Activated naive CD4-positive, alpha-beta T cell (primary cell): ENCODE results near the gene NSMCE1.

ENCODE experiments used
- DNase-seq, 4 experiments: peaks; one replicate each; lab custom pipeline; 2025; lab: John Stamatoyannopoulos, UW

Gene NSMCE1

GRCh38 chr16:27191352-27191924 is 77.1 kb downstream of the NSMCE1 start:
- no peak for DNase-seq

- no peak for DNase-seq
Measured at GRCh38 chr16:27190316-27190871, 78.2 kb downstream of the NSMCE1 start.

- no peak for DNase-seq
Measured at GRCh38 chr16:27189335-27189972, 79.1 kb downstream of the NSMCE1 start.

- no peak for DNase-seq
Measured at GRCh38 chr16:27188633-27189032, 79.9 kb downstream of the NSMCE1 start.

GRCh38 chr16:27185776-27186130 is 82.8 kb downstream of the NSMCE1 start:
- DNase-seq, result no peak

GRCh38 chr16:27182906-27183405 is 85.6 kb downstream of the NSMCE1 start:
- no peak for DNase-seq

- no peak for DNase-seq
Measured at GRCh38 chr16:27181019-27181790, 87.4 kb downstream of the NSMCE1 start.

GRCh38 chr16:27179500-27180072 is 89.0 kb downstream of the NSMCE1 start:
- DNase-seq, result peak; percentile 21 to 81 (median 64)

GRCh38 chr16:27177031-27177774 is 91.4 kb downstream of the NSMCE1 start:
- DNase-seq, result no peak

GRCh38 chr16:27175888-27176287 is 92.7 kb downstream of the NSMCE1 start:
- DNase-seq, result no peak
